GM12801 (cell line): ENCODE data around the gene HMCN1.

ENCODE experiments used
- TF ChIP-seq, protein P1 (sequence below): IDR thresholded peaks from one replicate; pipeline ENCODE4 v1.5.1; 2011; ENCODE audit warnings: control low read depth; ENCODE audit not compliant: insufficient read length; ENCODE audit errors: extremely low read depth

Gene HMCN1

GRCh38 chr1:185741551-185741950 lies 7.4 kb downstream of the HMCN1 start:
- TF ChIP-seq, protein P1, sequence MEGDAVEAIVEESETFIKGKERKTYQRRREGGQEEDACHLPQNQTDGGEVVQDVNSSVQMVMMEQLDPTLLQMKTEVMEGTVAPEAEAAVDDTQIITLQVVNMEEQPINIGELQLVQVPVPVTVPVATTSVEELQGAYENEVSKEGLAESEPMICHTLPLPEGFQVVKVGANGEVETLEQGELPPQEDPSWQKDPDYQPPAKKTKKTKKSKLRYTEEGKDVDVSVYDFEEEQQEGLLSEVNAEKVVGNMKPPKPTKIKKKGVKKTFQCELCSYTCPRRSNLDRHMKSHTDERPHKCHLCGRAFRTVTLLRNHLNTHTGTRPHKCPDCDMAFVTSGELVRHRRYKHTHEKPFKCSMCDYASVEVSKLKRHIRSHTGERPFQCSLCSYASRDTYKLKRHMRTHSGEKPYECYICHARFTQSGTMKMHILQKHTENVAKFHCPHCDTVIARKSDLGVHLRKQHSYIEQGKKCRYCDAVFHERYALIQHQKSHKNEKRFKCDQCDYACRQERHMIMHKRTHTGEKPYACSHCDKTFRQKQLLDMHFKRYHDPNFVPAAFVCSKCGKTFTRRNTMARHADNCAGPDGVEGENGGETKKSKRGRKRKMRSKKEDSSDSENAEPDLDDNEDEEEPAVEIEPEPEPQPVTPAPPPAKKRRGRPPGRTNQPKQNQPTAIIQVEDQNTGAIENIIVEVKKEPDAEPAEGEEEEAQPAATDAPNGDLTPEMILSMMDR = no peak

DNA sequence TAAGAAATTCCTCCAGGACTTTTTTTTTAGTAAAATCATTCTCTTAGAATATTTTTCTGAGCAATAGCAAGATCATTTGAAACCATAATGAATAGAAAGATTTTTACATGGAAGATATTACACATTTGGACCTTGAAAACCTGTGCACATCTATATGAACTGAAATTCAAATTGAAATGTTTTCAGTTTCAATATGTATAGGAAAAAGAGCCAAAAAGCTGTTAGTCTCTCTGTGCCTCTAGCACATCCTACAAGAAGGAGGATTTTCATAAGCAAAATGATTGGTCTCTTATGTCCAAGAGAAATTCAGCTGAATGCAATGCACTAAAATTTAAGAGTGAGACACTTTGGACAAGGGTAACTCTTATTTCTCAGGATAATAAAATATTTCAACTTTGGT lies 8.2 kb downstream of the HMCN1 start:
- TF ChIP-seq, protein P1 = no peak

DNA sequence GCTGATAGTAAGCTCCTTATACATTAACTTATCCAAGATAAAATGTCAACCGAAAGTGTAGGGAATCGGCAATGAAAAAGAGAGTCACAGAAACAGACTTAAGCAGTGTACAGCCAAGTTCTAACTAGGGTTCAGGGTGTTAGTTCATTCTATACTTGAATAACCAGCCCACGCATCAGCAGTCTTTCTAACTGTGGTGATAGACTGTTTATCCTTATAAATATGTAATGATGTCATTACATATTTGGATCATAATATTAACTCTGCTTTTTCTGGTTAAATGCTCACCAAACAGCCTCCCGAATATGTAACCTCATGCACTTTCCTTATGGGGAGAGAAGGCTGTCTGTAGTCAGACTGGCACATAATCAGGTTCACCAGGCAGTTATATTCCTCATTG lies 11.0 kb downstream of the HMCN1 start:
- TF ChIP-seq, protein P1 = no peak

- TF ChIP-seq, protein P1 = no peak
These were observed 24.9 kb downstream of the HMCN1 start for GRCh38 chr1:185759061-185759460.

DNA sequence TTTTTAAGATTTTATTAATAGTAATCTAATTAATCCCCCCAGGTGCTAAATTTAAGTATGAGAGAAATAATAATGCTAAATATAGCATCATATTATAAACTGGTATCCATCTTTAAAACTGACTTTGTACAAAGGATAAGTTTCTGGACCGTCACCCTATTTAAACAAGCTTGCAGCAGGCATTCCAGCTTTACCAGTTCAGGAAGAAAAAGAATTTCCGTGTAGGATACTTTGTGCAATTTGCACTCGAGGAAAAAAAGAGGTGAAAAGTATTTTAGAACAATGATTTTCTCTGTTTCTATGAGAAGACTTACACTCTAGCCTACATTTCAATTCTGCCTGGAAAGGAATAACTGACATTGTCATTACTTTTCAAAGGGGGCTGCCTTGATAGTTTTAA lies 27.6 kb downstream of the HMCN1 start:
- TF ChIP-seq, protein P1 = no peak

DNA sequence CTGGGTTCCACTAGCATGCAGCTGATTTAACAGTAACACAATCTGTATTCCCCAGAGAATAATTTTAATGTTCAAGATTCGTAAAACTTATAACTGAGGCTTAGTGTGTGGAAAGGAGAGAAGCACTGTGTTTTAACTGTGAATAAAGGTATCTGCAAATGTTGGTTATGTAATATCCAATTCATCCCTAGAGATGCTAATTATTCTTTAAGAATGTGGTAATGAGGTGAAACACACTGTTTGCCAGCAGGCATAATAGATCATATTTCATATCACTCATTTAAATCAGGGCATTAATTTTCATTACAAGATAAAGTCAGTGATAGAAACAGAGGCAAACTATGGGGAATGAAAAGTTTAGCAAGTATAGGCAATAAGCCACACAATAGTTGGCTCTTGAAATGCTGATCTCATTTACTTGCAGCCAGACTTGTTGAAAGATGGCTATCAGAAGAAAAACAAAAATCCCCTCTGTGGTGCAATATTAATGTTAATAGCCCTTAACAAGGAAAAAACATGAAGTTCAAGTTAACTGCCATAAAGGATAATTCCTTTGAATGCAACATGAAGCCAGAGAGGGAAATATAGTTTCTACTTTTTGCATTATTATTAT lies 33.4 kb downstream of the HMCN1 start:
- TF ChIP-seq, protein P1 = no peak

DNA sequence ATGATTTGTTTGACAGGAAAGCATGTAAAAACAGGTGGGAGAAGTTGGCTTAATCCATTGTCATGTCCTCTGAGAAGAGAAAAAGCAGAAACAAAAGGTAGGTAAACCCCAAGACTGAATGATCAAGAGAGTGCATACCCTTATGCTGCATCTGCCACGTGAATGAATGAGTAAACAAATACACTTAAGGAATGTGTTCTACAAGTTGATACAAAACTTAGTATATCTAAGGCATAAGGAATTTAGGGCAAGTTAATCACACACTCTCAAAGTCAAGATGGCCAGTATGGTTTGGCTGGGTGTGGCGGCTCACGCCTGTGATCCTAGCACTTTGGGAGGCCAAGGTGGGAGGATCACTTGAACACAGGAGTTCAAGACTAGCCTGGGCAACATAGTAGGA lies 34.2 kb downstream of the HMCN1 start:
- TF ChIP-seq, protein P1 = no peak
